Right cardiac atrium (tissue), 5 donors: ENCODE data around the gene CNN3. TPM values are rescaled to one million over a fixed set of nuclear protein-coding genes. Genes with fewer than 3 reads are reported as not detected.
A peak's percentile ranks its signal among the peaks of the same experiment; 100 is the strongest.

ENCODE experiments used
- ATAC-seq, 2 donors: fragments of 200-7000 bp; cut with Tn5 transposase; one replicate each; pipeline versions ENCODE4 v1.8.0 to v1.9.1; 2020; ENCODE audit warnings: moderate library complexity in 2 of 2, mild to moderate bottlenecking in 1 of 2
- DNase-seq, 3 donors: peaks; one replicate each; pipeline ENCODE4 v3.0.0-alpha.2; 2020
- H3K27ac ChIP-seq: one replicate; pipeline ENCODE4 v1.5.1; 2013; ENCODE audit warnings: mild to moderate bottlenecking, low read length, control low read depth, moderate library complexity
- H3K27me3 ChIP-seq: one replicate; pipeline ENCODE4 v1.6.1; 2013; ENCODE audit not compliant: control insufficient read depth, insufficient read depth
- H3K4me1 ChIP-seq: one replicate; pipeline ENCODE4 v1.6.1; 2013; ENCODE audit warnings: low read length; ENCODE audit not compliant: control insufficient read depth, insufficient read depth
- H3K4me3 ChIP-seq: one replicate; pipeline ENCODE4 v1.5.1; 2013; ENCODE audit warnings: low read length, control low read depth
- H3K9me3 ChIP-seq: one replicate; pipeline ENCODE4 v1.6.1; 2013; ENCODE audit warnings: low read length; ENCODE audit not compliant: control insufficient read depth
- WGBS: extraction: QIAGEN DNeasy Blood & Tissue Kit; methylation state at CpG from one replicate; pipeline ENCODE4 v1.1.7; 2013; 5-methylcytosine and 5-hydroxymethylcytosine counted together
- intact Hi-C, 4 donors: fragments of 100-400 bp; cut with DNase I; formaldehyde crosslinking; loops; one replicate each; pipeline versions ENCODE4 v1.11.0 to v1.14.0; 2022 to 2023
- long read RNA-seq, 4 donors: library from polyadenylated mRNA; unstranded; transcript quantifications; one replicate each; pipeline ENCODE4 v2.0.0, GENCODE V29; 2020 to 2021
- polyA plus RNA-seq: library from polyadenylated mRNA; stranded (reverse); fragments of 200-250 nt; gene quantifications from one replicate; pipeline ENCODE4 v1.2.3, GENCODE V29; 2013
- total RNA-seq, 4 donors: library from RNA; stranded (reverse); fragmentation: NEBNext Ultra II Directional; extraction: Animal tissue kit (Norgen Biotek cat#: 25700); gene quantifications; one replicate each; pipeline ENCODE4 v1.2.1, GENCODE V29; 2021
- donor health status: healthy with polysubstance abuse.
- donor health status: DM: no; HTN: yes; CAD: no.
- donor health status: DM: no; HTN: no; CAD: no.
- donor health status: DM: no; HTN: yes; CAD: no; lungs with severe emphysema.
- donor health status: DM: yes; HTN: yes; CAD: no.

CNN3 gene
- 100 to 1,000 TPM; 105 to 162 (median 112) TPM for total RNA-seq
- polyA plus RNA-seq = 61.2 TPM
- long read RNA-seq, donor 1, transcript CNN3-201 (7 exons, 2,165 nt) = major isoform, 433 of 448 reads
- long read RNA-seq, donor 1, partial matches to known transcripts = 3 of 448 reads
- long read RNA-seq, donor 1, other reads (novel, unspliced or antisense) = 11 of 448 reads
- long read RNA-seq, donor 2, transcript CNN3-201 (7 exons, 2,165 nt) = major isoform, 138 of 149 reads
- long read RNA-seq, donor 2, partial matches to known transcripts = 0 of 149 reads
- long read RNA-seq, donor 2, other reads (novel, unspliced or antisense) = 11 of 149 reads
- long read RNA-seq, donor 3, transcript CNN3-201 (7 exons, 2,165 nt) = major isoform, 948 of 1,008 reads
- long read RNA-seq, donor 3, partial matches to known transcripts = 10 of 1,008 reads
- long read RNA-seq, donor 3, other reads (novel, unspliced or antisense) = 46 of 1,008 reads
- long read RNA-seq, donor 4, transcript CNN3-201 (7 exons, 2,165 nt) = major isoform, 156 of 162 reads
- long read RNA-seq, donor 4, partial matches to known transcripts = 2 of 162 reads
- long read RNA-seq, donor 4, other reads (novel, unspliced or antisense) = 4 of 162 reads

DNA sequence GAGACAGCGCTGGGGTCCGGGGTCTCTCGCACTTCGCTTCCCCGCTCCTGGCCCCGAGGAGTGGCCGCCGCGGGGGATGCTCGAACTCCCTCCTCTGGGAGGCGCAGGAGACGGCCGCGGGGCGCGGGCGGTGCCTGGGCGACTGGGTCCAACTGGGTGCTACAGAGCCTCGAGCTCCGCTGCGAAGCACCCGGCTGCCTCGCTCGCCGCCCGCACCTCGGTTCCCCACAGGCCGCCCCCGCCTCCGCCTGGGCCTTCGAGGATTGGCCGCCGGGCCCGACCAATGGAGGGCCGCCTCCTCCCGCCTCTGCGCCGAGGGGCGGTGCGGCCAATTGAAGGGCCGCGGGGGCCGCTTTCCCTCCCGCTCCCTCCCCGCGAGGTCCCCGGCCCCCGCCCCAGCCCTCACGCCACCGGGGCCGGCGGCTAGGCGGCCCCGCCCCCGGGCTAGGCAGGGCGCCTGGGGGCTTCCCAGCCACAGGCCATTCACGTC lies at the start of gene CNN3:
CNN3 (minus strand) TSS at position 196 of the 490 bp plus-strand sequence. CDS start 216 bp downstream, outside the sequence.
- no peaks in the 10 kb centered on the region for H3K9me3 ChIP-seq
- under 1% methylated on average over 57 of the region's 57 CpGs for WGBS
- DNase-seq (peak; percentile 94 to 97 (median 97)), ATAC-seq (peak; percentile 95 to 96)
- intact Hi-C loops = loop anchor here (5.0 to 10.0 kb wide), 5 partner anchors 35 to 118 kb away; no protein-coding TSS in a partner anchor
- no peaks in the 10 kb centered on the region for H3K27me3 ChIP-seq
- peak within 1 kb of the TSS; percentile 96 for H3K4me3 ChIP-seq
- peak within 1 kb of the TSS; percentile 99 for H3K27ac ChIP-seq
- peaks cover 15% of the 10 kb centered on the region for H3K4me1 ChIP-seq

DNA sequence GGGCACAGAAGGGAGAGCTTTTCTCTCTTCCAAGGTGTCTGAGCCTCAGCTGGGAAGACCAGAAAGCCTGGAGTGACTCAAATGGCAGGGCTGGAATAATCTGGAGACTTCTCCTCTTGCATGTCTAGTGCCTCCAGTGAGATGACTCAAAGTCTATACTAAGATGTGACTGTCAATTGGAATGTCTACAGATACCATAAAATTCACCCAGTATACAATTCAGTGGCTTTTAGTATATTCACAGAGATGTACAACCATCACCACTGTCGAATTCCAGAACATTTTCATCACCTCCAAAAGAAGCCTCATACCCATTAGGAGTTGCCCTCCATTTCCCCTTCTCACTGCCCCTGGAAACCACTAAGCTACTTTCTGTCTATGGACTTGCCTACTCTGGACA lies 47.9 kb upstream of the CNN3 start:
- Histone ChIP-seq H3K27me3 (no peaks in the 10 kb centered on the region), H3K4me1 (peaks cover 8% of the 10 kb centered on the region), H3K27ac (no peak overlapping the region), H3K9me3 (no peaks in the 10 kb centered on the region), H3K4me3 (no peak overlapping the region)
- WGBS = 85% methylated on average over 1 of the region's 1 CpG
- intact Hi-C loops = no loop called here
- DNase-seq = no peak
- peak in 1 of 2 donors; percentile 23 for ATAC-seq

DNA sequence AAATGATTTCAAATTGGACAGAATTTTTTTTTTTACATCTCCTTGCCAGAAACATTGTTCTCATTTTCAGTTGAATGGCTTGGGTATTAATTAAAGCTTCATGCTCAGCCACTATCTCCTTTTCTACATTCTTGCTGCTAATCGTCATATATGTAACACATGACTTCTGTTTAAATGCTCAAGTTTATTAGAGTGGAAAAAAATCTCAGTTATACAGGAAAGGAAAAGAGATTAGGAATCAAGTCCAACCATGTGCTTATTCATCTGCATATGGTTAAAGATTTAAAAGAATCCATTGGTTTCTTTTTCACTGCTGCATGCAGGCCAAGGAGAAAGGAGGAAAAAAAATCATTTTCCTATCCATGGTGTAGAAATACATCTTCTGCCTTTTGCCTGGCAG lies 47.3 kb upstream of the CNN3 start:
- ATAC-seq (peak in 1 of 2 donors; percentile 33), DNase-seq (no peak)
- Histone ChIP-seq H3K9me3 (no peaks in the 10 kb centered on the region), H3K27ac (no peak overlapping the region), H3K4me1 (peaks cover 8% of the 10 kb centered on the region), H3K4me3 (no peak overlapping the region), H3K27me3 (no peaks in the 10 kb centered on the region)
- intact Hi-C loops = no loop called here
- 36% methylated on average over 1 of the region's 1 CpG for WGBS

DNA sequence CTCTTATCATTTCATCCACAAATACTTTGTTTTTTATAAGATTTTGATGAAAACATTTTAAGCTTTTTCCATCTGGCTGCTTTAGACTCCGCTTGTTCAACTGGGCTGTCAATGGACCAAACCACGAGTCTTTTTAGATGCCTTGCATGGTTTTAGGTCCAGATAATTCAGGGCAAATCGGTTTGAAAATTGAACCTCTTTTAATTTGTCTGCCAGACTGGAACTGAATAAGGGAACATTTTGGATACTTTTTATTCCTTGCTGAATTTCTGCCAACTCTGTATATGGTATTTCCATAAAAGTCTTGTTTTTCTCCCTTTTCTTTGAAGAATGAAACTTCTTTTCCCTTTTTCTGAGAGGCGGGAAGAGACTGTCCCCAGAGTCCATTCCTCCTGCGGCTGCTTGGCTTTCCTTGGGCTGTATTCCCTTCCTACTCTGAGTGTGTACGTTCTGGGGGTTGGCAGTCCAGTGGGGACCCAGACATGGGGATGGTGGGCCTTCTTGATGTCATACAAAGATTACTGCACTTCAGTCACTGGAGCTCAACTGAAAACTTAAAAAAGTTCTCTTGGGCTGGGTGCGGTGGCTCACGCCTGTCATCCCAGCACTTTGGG lies 46.5 kb upstream of the CNN3 start:
- no peak overlapping the region for H3K4me3 ChIP-seq
- intact Hi-C loops = no loop called here
- peak in 1 of 3 donors; percentile 49 for DNase-seq
- ATAC-seq = peak in 1 of 2 donors; percentile 68
- H3K4me1 ChIP-seq = peaks cover 8% of the 10 kb centered on the region
- no peaks in the 10 kb centered on the region for H3K27me3 ChIP-seq
- 63% methylated on average over 8 of the region's 8 CpGs for WGBS
- no peaks in the 10 kb centered on the region for H3K9me3 ChIP-seq
- peak overlapping the region; percentile 4 for H3K27ac ChIP-seq

DNA sequence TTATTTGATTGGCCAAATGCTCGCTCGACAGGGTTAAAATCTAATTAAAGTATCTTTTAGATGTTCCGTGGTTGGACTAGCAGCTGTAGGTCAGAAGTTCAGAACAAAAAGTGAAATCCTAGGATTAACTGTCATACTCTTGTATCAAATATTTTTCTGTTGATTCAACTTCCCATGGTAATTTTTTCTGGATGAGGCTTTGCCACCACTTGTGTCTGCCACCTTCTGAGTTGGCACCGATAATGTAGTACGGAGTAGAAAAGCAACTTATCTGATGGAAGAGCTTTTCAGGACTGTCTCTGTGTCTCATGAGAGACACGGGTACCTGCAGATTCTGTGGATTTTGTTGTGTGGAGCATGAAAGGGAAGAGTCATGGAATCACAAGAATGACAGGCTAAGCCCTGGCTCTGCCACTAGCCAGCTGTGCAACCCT lies 44.6 kb upstream of the CNN3 start:
- peaks cover 8% of the 10 kb centered on the region for H3K4me1 ChIP-seq
- no peaks in the 10 kb centered on the region for H3K9me3 ChIP-seq
- H3K27ac ChIP-seq = peak overlapping the region; percentile 63
- no peak for DNase-seq
- H3K27me3 ChIP-seq = no peaks in the 10 kb centered on the region
- peak in 1 of 2 donors; percentile 17 for ATAC-seq
- no peak overlapping the region for H3K4me3 ChIP-seq
- 27% methylated on average over 6 of the region's 6 CpGs for WGBS
- intact Hi-C loops = no loop called here

DNA sequence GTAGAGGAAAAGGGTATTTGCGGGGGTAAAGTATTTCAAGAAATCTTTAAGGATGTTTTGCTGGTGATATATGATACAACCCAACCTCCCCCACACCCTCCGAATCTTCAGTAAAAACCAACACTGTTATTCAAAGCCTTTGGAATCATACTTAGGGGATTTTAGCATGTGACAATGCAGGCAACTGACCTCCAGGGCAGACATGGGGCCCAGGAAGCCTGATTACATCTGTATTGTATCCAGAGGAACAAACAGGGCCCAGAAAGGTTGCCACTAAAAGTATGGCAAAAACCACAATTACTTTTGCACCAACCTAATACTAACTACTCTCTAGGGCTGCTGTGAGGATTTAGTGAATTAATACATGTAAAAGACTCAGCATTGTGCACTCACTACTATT lies 43.9 kb upstream of the CNN3 start:
- Histone ChIP-seq H3K9me3 (no peaks in the 10 kb centered on the region), H3K4me1 (peaks cover 8% of the 10 kb centered on the region), H3K4me3 (no peak overlapping the region), H3K27me3 (no peaks in the 10 kb centered on the region), H3K27ac (no peak overlapping the region)
- DNase-seq (no peak), ATAC-seq (no peak)
- WGBS = 64% methylated on average over 2 of the region's 2 CpGs
- intact Hi-C loops = no loop called here

DNA sequence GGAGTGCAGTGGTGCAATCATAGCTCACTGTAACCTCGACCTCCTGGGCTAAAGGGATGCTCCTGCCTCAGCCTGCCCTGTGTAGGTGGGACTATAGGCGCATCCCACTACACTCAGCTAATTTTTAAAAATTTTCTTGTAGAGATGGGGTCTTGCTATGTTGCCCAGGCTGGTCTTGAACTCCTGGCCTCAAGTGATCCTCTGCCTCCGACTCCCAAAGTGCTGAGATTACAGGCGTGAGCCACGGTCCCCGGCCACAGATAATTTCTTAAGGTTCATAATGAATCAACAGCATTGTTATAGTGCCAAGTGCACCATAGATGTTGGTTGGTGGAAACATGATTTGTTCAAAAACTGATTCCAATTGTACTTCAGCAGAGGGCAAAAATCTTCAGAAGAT lies 42.2 kb upstream of the CNN3 start:
- Histone ChIP-seq H3K4me1 (peaks cover 8% of the 10 kb centered on the region), H3K9me3 (no peaks in the 10 kb centered on the region), H3K27ac (no peak overlapping the region), H3K4me3 (no peak overlapping the region), H3K27me3 (no peaks in the 10 kb centered on the region)
- 93% methylated on average over 6 of the region's 6 CpGs for WGBS
- no peak for ATAC-seq
- intact Hi-C loops = no loop called here
- no peak for DNase-seq

DNA sequence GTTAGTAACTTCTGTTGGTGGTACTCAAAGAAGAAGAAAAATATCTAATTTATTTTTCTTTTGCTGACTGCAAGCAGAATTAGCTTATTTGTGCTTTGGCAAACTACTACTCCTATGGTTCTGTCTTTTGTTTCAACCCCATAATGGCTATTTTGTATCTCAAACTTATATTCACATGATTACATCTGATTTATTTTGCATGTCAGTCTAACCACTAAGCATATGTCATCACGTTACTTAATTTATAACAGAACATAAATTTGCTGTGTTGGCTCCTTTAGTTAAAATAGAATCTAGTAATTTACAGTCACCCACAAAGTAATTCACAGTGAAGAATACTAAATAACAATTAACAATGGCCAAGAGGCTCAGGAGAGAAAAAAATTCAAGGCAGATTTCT lies 39.1 kb upstream of the CNN3 start:
- no peaks in the 10 kb centered on the region for H3K9me3 ChIP-seq
- peaks cover 4% of the 10 kb centered on the region for H3K4me1 ChIP-seq
- no peaks in the 10 kb centered on the region for H3K27me3 ChIP-seq
- intact Hi-C loops = no loop called here
- no peak for DNase-seq
- no peak for ATAC-seq
- H3K27ac ChIP-seq = no peak overlapping the region
- WGBS = 85% methylated on average over 1 of the region's 1 CpG
- H3K4me3 ChIP-seq = no peak overlapping the region

DNA sequence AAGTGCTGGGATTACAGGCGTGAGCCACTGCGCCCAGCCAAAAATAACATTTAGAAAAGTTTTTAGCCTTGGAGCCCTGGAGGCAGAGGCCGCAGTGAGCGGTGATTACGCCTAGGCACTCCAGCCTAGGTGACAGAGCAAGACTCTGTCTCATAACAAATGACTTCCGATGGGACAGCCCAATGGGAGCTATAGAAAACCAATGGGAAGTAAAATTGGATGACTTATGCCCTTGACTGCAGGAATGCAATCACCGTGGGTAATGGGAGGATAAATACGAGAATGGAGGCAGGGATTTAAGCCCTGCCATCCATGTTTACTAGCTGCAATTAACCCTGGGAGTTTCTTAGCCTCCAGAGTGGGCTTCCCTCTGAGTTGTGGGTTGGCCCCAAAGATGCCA lies 37.0 kb upstream of the CNN3 start:
- H3K9me3 ChIP-seq = no peaks in the 10 kb centered on the region
- no peak overlapping the region for H3K27ac ChIP-seq
- H3K27me3 ChIP-seq = no peaks in the 10 kb centered on the region
- no peak overlapping the region for H3K4me3 ChIP-seq
- ATAC-seq = no peak
- peak in 1 of 3 donors; percentile 50 for DNase-seq
- 80% methylated on average over 8 of the region's 8 CpGs for WGBS
- peaks cover 3% of the 10 kb centered on the region for H3K4me1 ChIP-seq
- intact Hi-C loops = loop anchor here in 1 of 4 donors (5.0 kb wide), 1 partner anchor 37 kb away; the partner anchor contains the start of gene CNN3

DNA sequence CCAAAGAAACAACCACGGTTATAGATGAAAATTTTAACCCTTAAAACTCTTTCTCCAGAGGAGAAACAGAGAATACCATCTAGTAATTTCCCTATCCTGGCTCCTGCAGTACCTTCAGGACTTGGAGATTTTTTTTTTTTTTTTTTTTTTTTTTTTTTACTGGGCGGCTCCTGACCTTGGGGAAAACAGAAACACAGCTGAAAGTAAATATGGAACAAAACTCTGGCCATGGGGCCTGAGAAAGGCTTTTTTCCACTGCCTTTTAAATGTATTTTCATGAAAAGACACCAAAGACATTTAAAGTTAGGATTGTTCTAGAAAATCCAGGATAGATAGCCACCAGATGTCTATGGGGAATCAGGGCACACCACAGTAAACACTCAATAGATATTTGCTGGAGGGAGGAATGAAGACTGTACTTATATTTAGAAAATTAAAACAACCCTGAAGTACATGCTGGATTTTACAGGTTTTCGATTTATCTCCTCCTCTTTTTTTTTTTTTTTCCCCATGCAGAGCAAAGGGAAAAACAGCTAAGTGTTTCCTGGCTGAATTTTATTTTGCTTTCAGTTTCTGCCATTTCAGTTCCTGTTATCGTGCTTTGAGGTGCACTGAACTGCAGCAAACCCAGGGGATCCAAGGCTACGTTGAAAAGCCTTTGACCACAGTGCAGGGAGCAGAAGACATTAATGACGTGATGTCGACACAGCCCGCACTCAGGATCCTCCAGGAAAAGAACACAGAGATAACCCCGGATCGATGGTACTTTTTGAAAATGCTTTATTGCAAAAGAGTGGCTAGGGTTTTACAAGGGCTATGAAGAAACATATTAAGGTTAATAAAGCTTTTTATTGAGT lies 35.7 kb upstream of the CNN3 start:
- Histone ChIP-seq H3K4me3 (peak overlapping the region; percentile 49), H3K27me3 (no peaks in the 10 kb centered on the region), H3K27ac (peak overlapping the region; percentile 82), H3K4me1 (peaks cover 3% of the 10 kb centered on the region), H3K9me3 (no peaks in the 10 kb centered on the region)
- WGBS = 8% methylated on average over 10 of the region's 10 CpGs
- intact Hi-C loops = loop anchor here in 1 of 4 donors (5.0 kb wide), 1 partner anchor 35 kb away; the partner anchor contains the start of gene CNN3
- ATAC-seq (peak; percentile 74 to 81), DNase-seq (peak in 2 of 3 donors; percentile 30 to 63)
